CD4-positive, alpha-beta T cell treated with Interleukin-6 for 4 hours (primary cell): Measurements from ENCODE around the gene SCP2.

Experiments
- DNase-seq: peaks from one replicate; pipeline ENCODE4 v3.0.0-alpha.2; 2020; ENCODE audit warnings: mixed read lengths

Gene SCP2, protein sequence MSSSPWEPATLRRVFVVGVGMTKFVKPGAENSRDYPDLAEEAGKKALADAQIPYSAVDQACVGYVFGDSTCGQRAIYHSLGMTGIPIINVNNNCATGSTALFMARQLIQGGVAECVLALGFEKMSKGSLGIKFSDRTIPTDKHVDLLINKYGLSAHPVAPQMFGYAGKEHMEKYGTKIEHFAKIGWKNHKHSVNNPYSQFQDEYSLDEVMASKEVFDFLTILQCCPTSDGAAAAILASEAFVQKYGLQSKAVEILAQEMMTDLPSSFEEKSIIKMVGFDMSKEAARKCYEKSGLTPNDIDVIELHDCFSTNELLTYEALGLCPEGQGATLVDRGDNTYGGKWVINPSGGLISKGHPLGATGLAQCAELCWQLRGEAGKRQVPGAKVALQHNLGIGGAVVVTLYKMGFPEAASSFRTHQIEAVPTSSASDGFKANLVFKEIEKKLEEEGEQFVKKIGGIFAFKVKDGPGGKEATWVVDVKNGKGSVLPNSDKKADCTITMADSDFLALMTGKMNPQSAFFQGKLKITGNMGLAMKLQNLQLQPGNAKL

GRCh38 chr1:52927212-52928014, at the start of gene SCP2:
Gene SCP2 (plus strand): TSS chr1:52927276. CDS start chr1:52927397, 121 bp downstream.
- peak; percentile 90 for DNase-seq

GRCh38 chr1:52877554-52877953, 49.5 kb upstream of the SCP2 start:
- DNase-seq = no peak

DNA sequence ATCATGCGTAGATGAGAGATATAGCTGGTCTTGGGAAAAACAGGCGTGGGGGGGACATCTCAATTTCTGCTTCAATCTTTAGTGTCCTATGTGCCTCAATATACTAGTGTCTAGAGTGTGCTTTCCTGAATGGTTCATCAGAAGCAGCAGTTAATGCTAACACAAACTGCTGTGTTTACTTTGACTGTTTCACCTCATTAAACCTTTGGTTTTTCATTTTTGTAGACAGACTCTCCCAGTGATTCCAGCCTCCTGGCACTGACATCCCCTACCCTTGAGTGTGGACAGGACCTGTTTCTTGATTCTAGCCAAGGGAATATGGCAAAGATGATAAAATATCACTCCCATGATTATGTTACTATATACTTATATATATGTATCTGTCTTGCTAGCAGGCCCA, 46.9 kb upstream of the SCP2 start:
- no peak for DNase-seq

DNA sequence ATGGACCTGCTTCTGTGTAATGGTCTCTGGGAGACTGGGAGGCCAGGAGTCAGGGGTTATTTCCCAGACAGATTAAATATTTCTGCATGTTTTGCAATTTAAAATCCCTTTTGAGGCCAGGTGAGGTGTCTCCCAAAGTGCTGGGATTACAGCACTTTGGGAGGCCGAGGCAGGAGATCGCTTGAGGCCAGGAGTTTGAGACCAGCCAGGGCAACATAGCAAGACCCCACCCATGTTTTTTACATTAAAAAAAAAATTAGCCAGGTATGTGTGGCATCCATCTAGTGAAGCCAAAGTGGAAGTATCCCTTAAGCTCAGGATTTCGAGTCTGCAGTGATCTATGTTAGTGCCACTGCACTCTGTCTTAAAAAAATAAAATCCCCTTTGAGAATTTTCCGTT, 39.6 kb upstream of the SCP2 start:
- DNase-seq = no peak

DNA sequence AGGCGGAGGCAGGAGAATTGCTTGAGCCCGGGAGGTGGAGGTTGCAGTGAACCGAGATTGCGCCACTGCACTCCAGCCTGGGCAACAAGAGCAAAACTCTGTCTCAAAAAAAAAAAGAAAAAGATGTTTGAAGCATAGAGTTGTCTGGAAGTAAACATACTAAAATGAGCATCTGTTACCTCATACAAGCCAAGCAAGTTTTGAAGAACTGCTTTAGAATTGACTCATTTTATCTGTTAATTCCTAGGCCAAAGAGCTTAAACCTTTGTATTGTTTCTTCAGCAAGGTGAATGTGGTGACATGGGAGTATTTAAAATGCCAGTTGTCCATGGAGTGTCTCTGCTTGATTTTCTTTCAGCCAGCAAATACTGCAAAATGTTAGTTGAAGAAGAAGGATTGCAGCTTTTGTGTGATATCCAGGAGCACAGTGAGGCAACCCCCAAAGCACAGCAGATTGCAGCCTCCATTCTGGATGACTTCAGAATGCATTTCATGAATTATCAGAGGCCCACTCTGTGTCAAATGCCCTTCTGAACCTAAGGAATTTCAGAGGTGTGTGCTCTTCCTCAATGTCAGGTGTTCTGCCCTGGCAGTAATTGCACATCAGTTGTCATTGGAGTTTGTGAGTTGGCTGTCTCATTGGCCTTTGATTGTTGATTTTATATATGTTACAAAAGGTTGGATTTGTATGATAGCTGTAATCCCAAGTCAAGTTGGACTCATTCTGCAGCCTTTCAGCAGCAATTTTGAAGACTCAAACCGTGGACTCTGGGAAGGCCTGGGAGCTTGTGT, 34.5 kb upstream of the SCP2 start:
- no peak for DNase-seq

DNA sequence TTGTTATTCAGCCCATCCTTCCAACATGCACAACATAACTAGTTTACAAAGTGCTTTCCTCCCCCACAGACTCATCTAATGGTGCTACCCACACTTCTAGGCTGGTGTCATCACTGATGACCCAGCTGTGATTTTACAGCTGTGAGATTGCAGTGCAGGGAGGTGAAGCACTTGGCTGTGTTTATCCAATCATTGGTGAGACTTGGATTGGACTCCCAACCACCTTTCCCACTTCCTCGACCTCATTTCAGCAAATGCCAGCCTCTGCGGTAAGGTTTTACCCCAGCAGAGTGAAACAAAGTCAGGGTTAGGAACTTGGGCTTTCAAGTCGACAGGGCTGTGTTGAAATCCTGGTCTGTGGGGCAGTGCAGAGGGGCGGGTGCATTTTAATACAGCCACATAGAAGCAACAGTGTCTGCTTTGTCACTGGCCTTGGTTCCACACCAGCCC, 27.6 kb upstream of the SCP2 start:
- DNase-seq = no peak

GRCh38 chr1:52900402-52900801, 26.7 kb upstream of the SCP2 start:
- DNase-seq = no peak

DNA sequence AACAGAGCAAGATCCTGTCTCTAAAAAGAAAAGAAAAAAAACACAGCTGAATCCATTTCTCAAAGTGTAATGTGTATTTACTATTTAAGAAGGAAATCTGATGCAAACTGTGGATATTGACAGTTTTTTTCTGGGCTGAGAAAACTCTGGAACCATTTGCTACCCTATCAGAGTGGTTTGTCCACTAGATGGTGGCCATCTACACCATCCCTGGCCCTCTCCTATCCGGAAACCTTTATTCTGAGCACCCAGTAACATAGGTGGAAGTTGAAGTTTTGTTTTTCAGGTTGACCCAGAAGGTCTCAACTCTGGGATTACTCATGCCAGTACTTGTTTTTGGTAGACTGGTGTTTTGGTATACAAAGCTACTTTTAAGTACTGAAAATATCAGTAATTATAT, 25.7 kb upstream of the SCP2 start:
- DNase-seq = no peak

GRCh38 chr1:52904208-52904926, 22.7 kb upstream of the SCP2 start:
- DNase-seq = no peak

DNA sequence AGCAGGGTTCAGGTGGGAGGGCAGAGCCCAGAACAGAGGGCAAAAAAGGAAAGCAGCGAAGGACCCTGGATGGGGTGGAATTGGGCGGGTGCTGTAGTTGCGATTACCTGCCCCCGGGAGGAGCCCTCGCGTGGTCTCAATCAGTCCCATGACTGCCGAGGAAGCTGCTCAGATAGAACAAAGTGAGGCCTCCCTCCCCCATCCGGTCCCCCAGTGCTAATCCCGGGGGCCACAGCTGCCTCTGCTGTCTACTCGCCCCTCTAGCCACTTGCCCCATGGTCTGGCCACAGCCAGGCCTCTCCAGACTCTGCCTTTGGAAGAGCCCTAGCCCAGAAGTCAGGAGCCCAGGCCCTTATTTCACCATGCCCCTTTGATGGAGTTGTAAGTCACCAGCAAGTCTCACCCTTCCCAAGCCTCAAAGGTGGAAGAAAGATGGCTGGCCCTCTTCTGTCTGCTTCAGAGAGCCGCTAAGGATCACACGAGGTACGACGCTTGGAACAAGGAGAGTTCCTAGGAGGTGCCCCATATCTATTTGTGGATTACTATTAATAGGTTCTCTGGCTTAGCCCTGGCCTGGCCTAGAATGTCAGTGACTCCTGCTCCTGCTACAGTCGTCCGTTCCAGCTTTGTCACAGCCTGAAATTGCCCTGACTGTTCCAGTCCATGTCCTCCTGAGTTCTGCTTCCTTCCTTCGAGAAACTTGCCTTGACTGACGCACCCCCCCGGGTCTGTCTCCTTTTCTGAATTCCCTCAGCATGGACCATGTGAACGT, 22.0 kb upstream of the SCP2 start:
- peak; percentile 43 for DNase-seq

- DNase-seq = no peak
Measured at GRCh38 chr1:52906135-52906603, 20.9 kb upstream of the SCP2 start.

GRCh38 chr1:52907068-52907811, 19.8 kb upstream of the SCP2 start:
- DNase-seq = no peak

- no peak for DNase-seq
Measured at GRCh38 chr1:52907812-52908153, 19.3 kb upstream of the SCP2 start.

GRCh38 chr1:52911541-52911940, 15.5 kb upstream of the SCP2 start:
- DNase-seq = no peak

DNA sequence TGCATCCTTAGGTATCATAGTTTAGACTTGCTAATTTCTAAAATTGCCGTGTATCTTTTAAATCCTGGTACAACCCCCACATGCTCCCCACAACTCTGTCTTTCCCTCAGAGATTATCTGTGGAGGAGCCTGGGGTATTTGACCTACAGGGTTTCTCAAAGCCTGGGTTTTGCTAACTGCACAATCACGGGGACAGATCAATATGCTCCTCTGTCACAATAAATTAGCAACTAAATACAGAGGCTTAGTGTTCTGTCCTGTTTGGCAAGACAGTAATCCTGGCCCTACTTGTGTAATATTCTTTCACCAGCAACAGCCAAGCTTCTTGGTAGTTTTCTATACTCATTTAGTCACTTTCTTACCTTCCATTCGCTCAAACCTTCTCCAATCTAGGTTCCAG, 14.1 kb upstream of the SCP2 start:
- DNase-seq = no peak

DNA sequence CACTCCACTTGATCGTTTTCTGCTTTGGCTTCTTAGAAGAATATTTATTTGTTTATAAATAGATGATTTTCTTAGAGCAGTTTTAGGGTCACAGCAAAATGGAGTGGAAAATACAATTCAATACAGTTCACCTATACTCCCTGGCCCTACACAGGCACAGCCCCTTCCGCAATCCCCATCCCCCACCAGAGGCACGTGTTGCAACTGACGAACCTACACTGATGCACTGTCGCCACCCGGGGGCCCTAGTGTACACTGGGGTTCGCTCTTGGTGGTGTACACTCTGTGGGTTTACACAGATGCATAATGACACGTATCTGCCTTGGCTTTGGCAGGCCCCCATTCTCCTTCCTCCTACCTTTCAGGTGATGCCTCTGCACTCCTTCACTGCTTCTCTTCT, 13.5 kb upstream of the SCP2 start:
- DNase-seq = no peak

DNA sequence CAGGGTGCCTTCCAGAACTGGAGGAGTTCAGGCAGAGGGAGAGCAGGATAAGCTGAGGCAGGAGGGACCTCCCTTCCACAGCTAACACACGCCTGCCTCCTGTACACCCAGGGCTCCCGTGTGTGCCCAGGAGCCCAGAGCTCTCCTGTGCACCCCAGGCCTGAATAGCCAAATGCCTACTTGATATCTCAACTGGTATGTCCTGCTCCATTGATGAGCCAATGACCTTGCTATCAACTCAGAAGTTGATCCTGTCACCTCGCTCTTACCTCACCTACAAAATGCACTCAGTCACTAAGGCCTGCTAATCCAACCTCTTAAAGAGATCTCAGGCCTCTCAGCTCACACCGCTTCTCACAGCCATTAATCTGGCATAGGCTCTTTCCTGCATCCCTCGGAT, 12.6 kb upstream of the SCP2 start:
- no peak for DNase-seq

DNA sequence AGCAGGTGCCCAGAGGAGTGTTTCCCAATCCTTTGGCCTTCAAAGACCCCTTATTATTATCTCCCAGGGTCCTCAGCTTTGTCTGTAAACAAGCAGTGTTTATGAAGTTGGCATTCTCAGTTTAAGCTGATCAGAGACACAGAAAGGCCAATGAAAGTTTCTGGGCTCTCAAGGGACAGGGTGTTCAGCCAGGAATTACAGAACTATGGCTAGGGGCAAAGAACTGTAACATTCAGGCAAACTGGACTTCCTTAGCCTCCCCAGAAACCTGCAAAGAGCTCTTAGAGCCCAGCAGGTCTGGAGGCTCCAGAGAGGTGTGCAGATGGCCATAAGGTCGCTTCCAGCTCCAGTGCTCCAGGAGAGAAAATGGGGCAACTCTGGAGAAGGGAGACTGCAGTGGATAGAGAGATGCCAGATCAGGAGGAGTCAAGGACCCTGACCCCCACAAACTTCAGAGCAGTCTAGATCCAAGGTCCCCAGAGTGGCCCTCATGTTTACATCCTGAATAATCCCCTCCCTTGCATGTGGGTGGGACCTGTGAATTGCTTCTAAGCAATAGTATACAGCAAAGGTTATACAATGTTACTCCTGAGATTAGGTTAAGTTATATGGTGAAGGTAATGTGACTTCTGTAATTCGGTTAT, 11.7 kb upstream of the SCP2 start:
- no peak for DNase-seq

DNA sequence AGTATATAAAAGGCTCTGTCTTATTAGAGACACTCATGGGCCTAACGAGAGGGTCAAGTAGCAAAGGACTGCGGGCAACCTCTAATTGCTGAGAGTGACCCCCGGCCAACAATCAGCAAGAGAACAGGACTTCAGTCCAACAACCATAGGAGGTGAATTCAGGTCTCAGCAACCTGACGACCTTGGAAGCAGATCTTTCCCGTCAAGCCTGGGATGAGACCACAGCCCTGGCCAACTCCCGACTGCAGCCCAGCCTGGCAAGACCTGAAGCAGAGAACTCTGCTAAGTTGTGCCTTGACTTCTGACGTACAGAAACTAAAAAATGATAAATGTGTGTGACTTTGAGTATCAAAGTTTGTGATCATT, 11.2 kb upstream of the SCP2 start:
- no peak for DNase-seq

GRCh38 chr1:52916241-52916975, 10.7 kb upstream of the SCP2 start:
- DNase-seq = no peak
